NB4 (cell line): ENCODE data around the gene GOLGA1.

ENCODE experiments used
- CTCF ChIP-seq: IDR thresholded peaks from one replicate; pipeline ENCODE4 v1.5.1; 2012; ENCODE audit warnings: low read depth, low read length
- TF ChIP-seq, protein P1 (sequence below): IDR thresholded peaks from 2 replicates; pipeline ENCODE4 v1.6.1; 2011; ENCODE audit warnings: low read depth, low read length

DNA sequence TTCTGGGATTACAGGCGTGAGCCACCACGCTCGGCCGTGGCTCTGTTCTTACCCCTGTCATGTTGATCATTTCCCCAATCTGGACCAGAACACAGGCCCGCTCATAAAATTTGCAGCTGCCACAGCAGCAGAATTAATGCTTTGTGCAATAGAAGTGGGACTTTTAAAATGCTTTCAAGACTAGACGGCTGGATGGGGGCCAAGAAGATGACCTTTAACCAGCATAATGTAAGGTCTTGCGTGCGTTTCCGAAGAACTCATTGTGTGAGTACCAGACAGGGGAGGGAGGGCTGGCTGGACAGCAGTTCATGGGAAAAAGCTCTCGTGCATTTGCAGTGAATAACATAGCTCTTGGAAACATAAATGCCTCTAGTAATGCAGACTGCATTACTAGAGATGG lies 91.1 kb downstream of the GOLGA1 start:
- TF ChIP-seq, protein P1, sequence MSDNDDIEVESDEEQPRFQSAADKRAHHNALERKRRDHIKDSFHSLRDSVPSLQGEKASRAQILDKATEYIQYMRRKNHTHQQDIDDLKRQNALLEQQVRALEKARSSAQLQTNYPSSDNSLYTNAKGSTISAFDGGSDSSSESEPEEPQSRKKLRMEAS, result no peak
- no peak for TF ChIP-seq CTCF
